HEK293 (cell line): ENCODE measurements around the gene AQP11.

Experiments used
- CTCF ChIA-PET: fragments of 350-600 bp; formaldehyde crosslinking; extraction: SDS; loops from one replicate; lab custom pipeline; 2021; ENCODE audit warnings: antibody characterized with exemption; lab: Yijun Ruan, JAX
- POLR2A ChIA-PET: fragments of 300-600 bp; formaldehyde crosslinking; extraction: SDS; loops from one replicate; lab custom pipeline; 2020; ENCODE audit warnings: antibody characterized with exemption, inconsistent platforms; lab: Yijun Ruan, JAX
- H3K27ac ChIP-seq: fragments of 200-500 bp; sonication (Bioruptor generic); 2 replicates; pipeline ENCODE4 v1.5.1; 2014; ENCODE audit warnings: low read depth, low read length, control low read depth, inconsistent platforms; ENCODE audit errors: extremely low read depth
- H3K36me3 ChIP-seq, 2 experiments: fragments of 200-500 bp in 1 of 2; sonication (Bioruptor generic) in 1 of 2; 1 replicate in 1 of 2; 2 replicates in 1 of 2; pipeline ENCODE4 v1.5.1; 2014 to 2017; ENCODE audit warnings: inconsistent platforms in 2 of 2, low read length in 2 of 2; ENCODE audit not compliant: control insufficient read depth in 2 of 2, insufficient read depth in 1 of 2
- H3K4me1 ChIP-seq: fragments of 200-500 bp; sonication (Bioruptor generic); 2 replicates; pipeline ENCODE4 v1.5.1; 2014; ENCODE audit warnings: mild to moderate bottlenecking, low read length, inconsistent platforms; ENCODE audit not compliant: control insufficient read depth, insufficient read depth
- H3K4me3 ChIP-seq: 2 replicates; pipeline ENCODE4 v1.5.1; 2011; ENCODE audit warnings: low read depth, mild to moderate bottlenecking, control low read depth, low read length, moderate library complexity
- H3K9me3 ChIP-seq: fragments of 200-500 bp; sonication (Bioruptor generic); 2 replicates; pipeline ENCODE4 v1.5.1; 2014; ENCODE audit warnings: low read depth, low read length, inconsistent platforms; ENCODE audit not compliant: control insufficient read depth, insufficient read depth
- AEBP2 ChIP-seq: fragments of 450-650 bp; formaldehyde crosslinking; IDR thresholded peaks from 2 replicates; pipeline ENCODE4 v1.5.1; 2016; ENCODE audit warnings: missing biosample characterization, missing genetic modification characterization, borderline replicate concordance
- BCL6B ChIP-seq: fragments of 450-650 bp; formaldehyde crosslinking; IDR thresholded peaks from 2 replicates; pipeline ENCODE4 v1.5.1; 2017; ENCODE audit warnings: missing biosample characterization, missing genetic modification characterization
- KLF7 ChIP-seq: fragments of 450-650 bp; formaldehyde crosslinking; IDR thresholded peaks from 2 replicates; pipeline ENCODE4 v1.5.1; 2016; ENCODE audit warnings: missing biosample characterization, missing genetic modification characterization, borderline replicate concordance
- SP7 ChIP-seq: fragments of 450-650 bp; formaldehyde crosslinking; IDR thresholded peaks from 2 replicates; pipeline ENCODE4 v1.5.1; 2016; ENCODE audit warnings: missing biosample characterization, missing genetic modification characterization
- ZBTB8A ChIP-seq: fragments of 450-650 bp; formaldehyde crosslinking; IDR thresholded peaks from 2 replicates; pipeline ENCODE4 v1.5.1; 2016; ENCODE audit warnings: missing biosample characterization, missing genetic modification characterization
- ZNF169 ChIP-seq: fragments of 450-650 bp; formaldehyde crosslinking; IDR thresholded peaks from 2 replicates; pipeline ENCODE4 v1.5.1; 2016; ENCODE audit warnings: missing biosample characterization, missing genetic modification characterization
- ZNF341 ChIP-seq: fragments of 450-650 bp; formaldehyde crosslinking; IDR thresholded peaks from 2 replicates; pipeline ENCODE4; 2016; ENCODE audit warnings: low read depth, missing biosample characterization, missing genetic modification characterization
- ZNF354C ChIP-seq: fragments of 450-650 bp; formaldehyde crosslinking; IDR thresholded peaks from 2 replicates; pipeline ENCODE4 v1.5.1; 2016; ENCODE audit warnings: missing biosample characterization, missing genetic modification characterization, low read depth, borderline replicate concordance
- ZNF433 ChIP-seq: fragments of 450-650 bp; formaldehyde crosslinking; IDR thresholded peaks from 2 replicates; pipeline ENCODE4 v1.5.1; 2016; ENCODE audit warnings: missing biosample characterization, missing genetic modification characterization, low read depth
- ZNF544 ChIP-seq: fragments of 450-650 bp; formaldehyde crosslinking; IDR thresholded peaks from 2 replicates; pipeline ENCODE4 v1.5.0; 2017; ENCODE audit warnings: missing biosample characterization, missing genetic modification characterization
- ZNF549 ChIP-seq: fragments of 450-650 bp; IDR thresholded peaks from 2 replicates; pipeline ENCODE4 v1.5.1; 2018; ENCODE audit warnings: missing biosample characterization, missing genetic modification characterization, mild to moderate bottlenecking, inconsistent platforms, moderate library complexity
- ZNF571 ChIP-seq: fragments of 450-650 bp; formaldehyde crosslinking; IDR thresholded peaks from 2 replicates; pipeline ENCODE4 v1.5.0; 2017; ENCODE audit warnings: missing biosample characterization, missing genetic modification characterization
- ZNF600 ChIP-seq: fragments of 450-650 bp; formaldehyde crosslinking; IDR thresholded peaks from 2 replicates; pipeline ENCODE4 v1.5.1; 2016; ENCODE audit warnings: missing biosample characterization, missing genetic modification characterization
- ZNF660 ChIP-seq: fragments of 450-650 bp; IDR thresholded peaks from 2 replicates; pipeline ENCODE4 v1.5.1; 2018; ENCODE audit warnings: missing biosample characterization, mild to moderate bottlenecking, missing genetic modification characterization
- ZNF677 ChIP-seq: fragments of 450-650 bp; IDR thresholded peaks from 2 replicates; pipeline ENCODE4 v1.5.0; 2018; ENCODE audit warnings: missing biosample characterization, mild to moderate bottlenecking, missing genetic modification characterization, moderate library complexity
- ZNF704 ChIP-seq: fragments of 450-650 bp; formaldehyde crosslinking; IDR thresholded peaks from 2 replicates; pipeline ENCODE4 v1.5.1; 2016; ENCODE audit warnings: missing biosample characterization, missing genetic modification characterization
- ZNF76 ChIP-seq: fragments of 450-650 bp; formaldehyde crosslinking; IDR thresholded peaks from 2 replicates; pipeline ENCODE4; 2016; ENCODE audit warnings: low read depth, missing biosample characterization, missing genetic modification characterization, borderline replicate concordance
- ZNF791 ChIP-seq: fragments of 450-650 bp; formaldehyde crosslinking; IDR thresholded peaks from 2 replicates; pipeline ENCODE4 v1.5.1; 2016; ENCODE audit warnings: missing biosample characterization, missing genetic modification characterization
- ZSCAN16 ChIP-seq: fragments of 450-650 bp; formaldehyde crosslinking; IDR thresholded peaks from 2 replicates; pipeline ENCODE4 v1.5.1; 2016; ENCODE audit warnings: missing biosample characterization, missing genetic modification characterization

AQP11 gene

GRCh38 chr11:77561257-77561656 is 28.5 kb upstream of the AQP11 start:
- TF ChIP-seq ZNF354C (tag by site-specific recombination) (no peak), ZBTB8A (tag by site-specific recombination) (no peak), ZNF677 (tag by site-specific recombination) (no peak), ZNF704 (tag by site-specific recombination) (no peak), ZSCAN16 (no peak), KLF7 (tag by site-specific recombination) (no peak), ZNF600 (tag by site-specific recombination) (no peak)
- Histone ChIP-seq H3K36me3 (no peaks in the 10 kb centered on the region), H3K4me1 (no peaks in the 10 kb centered on the region), H3K27ac (no peak overlapping the region), H3K4me3 (no peak overlapping the region), H3K9me3 (no peaks in the 10 kb centered on the region)
- ChIA-PET CTCF (interaction anchor here (1.1 to 2.1 kb wide), 3 partner anchors 13 to 311 kb away, joined by 5 to 10 read pairs (median 5); no protein-coding TSS in a partner anchor), POLR2A (no interaction called here)

GRCh38 chr11:77568306-77568705 is 21.4 kb upstream of the AQP11 start:
- TF ChIP-seq ZNF660 (tag by site-specific recombination) (no peak), ZNF76 (tag by site-specific recombination) (no peak), BCL6B (tag by site-specific recombination) (no peak), ZNF571 (tag by site-specific recombination) (no peak), SP7 (tag by site-specific recombination) (no peak), ZNF544 (tag by site-specific recombination) (no peak), ZNF549 (tag by site-specific recombination) (no peak), ZNF169 (tag by site-specific recombination) (no peak), AEBP2 (tag by site-specific recombination) (no peak), ZNF341 (tag by site-specific recombination) (no peak), ZNF791 (tag by site-specific recombination) (no peak), ZNF433 (no peak)
- CTCF ChIA-PET: interaction anchor here (0.6 kb wide), 1 partner anchor 33 kb away, joined by 4 read pairs; no protein-coding TSS in a partner anchor

More at GRCh38 chr11:77568306-77568705, 21.4 kb upstream of the AQP11 start:
- peaks cover 0 to 6% of the 10 kb centered on the region in 2 experiments; a peak in 1 of 3 replicates for H3K36me3 ChIP-seq
- POLR2A ChIA-PET: no interaction called here
- no peaks in the 10 kb centered on the region for H3K9me3 ChIP-seq
- no peaks in the 10 kb centered on the region for H3K4me1 ChIP-seq
- no peak overlapping the region for H3K4me3 ChIP-seq
- H3K27ac ChIP-seq: no peak overlapping the region
